ENCODE data around the gene PAK3. TPM values are rescaled to one million over a fixed set of nuclear protein-coding genes. Genes with fewer than 3 reads are reported as not detected.

Gene PAK3
- total and polyA plus RNA-seq, 2 experiments from 2014 or later = 2.4 to 2.9 TPM

DNA sequence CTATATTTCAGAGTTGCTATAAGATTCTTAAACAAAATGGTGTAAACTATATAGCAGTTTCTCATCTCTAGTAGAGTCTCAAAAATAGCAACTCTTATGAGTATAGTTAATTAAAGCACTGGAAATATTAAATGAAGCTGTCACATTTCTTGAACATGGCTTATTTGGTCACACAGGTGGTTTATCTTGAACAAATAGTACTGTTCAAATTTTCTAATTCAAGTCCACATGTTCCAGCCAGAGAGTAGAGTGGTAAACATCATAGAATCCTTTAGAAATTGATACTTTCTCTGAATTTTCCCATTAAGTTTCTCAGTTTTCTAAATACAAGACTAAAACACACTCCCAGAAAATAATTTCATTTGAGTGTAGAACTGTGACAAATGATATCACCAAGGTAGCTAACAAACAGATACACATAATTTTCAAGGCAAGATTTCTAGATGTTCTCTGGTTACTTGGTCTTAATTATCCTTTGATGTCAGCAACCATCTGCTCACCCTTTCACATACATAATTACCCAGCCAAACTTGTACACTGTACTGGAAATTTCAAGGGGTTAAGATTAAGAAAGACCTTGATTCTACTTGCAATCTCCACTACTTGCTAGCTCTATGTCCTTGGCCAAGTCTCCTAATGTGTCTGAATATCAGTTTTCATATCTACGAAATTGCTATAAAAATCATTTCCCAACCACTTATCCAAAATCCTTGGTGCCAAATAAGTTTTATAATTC lies 24.3 kb upstream of the PAK3 start:
- Histone ChIP-seq H3K9me3 (ENCODE audit: low read depth) (no peaks in the 10 kb centered on the region), H3K79me2 (no peaks in the 10 kb centered on the region), H3K4me3 (no peak overlapping the region), H3K27me3 (no peaks in the 10 kb centered on the region), H3K9me2 (replicated peaks; ENCODE audit: insufficient read depth) (no peaks in the 10 kb centered on the region), H4K20me1 (ENCODE audit: insufficient read depth, poor library complexity, severe bottlenecking) (no peaks in the 10 kb centered on the region), H3K36me3 (replicated peaks; ENCODE audit: insufficient read depth, low read depth) (no peaks in the 10 kb centered on the region), H3K4me2 (no peak overlapping the region), H3K27ac (no peak overlapping the region), H2AFZ (no peak overlapping the region), H3K4me1 (ENCODE audit: insufficient read depth) (no peaks in the 10 kb centered on the region)
- 80% methylated on average over 1 of the region's 1 CpG for WGBS (ENCODE audit: low lambda C conversion rate, missing lambda C conversion rate)
- no peak for DNase-seq (ENCODE audit: low spot score)
- no peak for TF ChIP-seq EZH2 (IDR thresholded peaks at IDR 0.05; ENCODE audit: borderline replicate concordance)
- TF ChIP-seq EZH2phosphoT487 (IDR thresholded peaks at IDR 0.05; ENCODE audit: low read depth, severe bottlenecking, unreplicated experiment) = no peak
- TF ChIP-seq, protein P1, sequence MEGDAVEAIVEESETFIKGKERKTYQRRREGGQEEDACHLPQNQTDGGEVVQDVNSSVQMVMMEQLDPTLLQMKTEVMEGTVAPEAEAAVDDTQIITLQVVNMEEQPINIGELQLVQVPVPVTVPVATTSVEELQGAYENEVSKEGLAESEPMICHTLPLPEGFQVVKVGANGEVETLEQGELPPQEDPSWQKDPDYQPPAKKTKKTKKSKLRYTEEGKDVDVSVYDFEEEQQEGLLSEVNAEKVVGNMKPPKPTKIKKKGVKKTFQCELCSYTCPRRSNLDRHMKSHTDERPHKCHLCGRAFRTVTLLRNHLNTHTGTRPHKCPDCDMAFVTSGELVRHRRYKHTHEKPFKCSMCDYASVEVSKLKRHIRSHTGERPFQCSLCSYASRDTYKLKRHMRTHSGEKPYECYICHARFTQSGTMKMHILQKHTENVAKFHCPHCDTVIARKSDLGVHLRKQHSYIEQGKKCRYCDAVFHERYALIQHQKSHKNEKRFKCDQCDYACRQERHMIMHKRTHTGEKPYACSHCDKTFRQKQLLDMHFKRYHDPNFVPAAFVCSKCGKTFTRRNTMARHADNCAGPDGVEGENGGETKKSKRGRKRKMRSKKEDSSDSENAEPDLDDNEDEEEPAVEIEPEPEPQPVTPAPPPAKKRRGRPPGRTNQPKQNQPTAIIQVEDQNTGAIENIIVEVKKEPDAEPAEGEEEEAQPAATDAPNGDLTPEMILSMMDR (IDR thresholded peaks at IDR 0.05; ENCODE audit: poor library complexity) = no peak

DNA sequence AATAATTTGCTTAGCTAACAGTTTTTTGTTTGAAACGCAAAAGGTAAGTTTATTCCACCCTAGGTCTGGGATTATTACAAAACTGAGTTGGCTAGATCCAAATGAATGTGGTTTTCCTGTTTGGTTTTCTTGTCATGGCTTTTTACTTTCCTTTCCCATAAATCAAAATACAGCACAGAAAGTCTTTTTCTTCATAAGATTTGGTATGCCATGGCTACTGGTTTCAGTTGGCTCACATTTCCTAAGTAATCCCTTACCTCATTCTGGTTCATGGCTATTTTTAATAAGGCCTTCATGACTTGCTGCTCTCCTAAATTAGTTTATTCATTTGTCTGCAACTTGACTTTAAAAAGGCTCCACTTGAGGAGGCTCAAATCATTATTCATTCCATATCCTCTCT lies 12.9 kb upstream of the PAK3 start:
- no peak overlapping the region for H3K4me2 ChIP-seq
- H3K9me3 ChIP-seq (ENCODE audit: low read depth) = no peaks in the 10 kb centered on the region
- no peaks in the 10 kb centered on the region for H3K9me2 ChIP-seq (replicated peaks; ENCODE audit: insufficient read depth)
- no peak overlapping the region for H2AFZ ChIP-seq
- no peaks in the 10 kb centered on the region for H3K36me3 ChIP-seq (replicated peaks; ENCODE audit: insufficient read depth, low read depth)
- H3K27me3 ChIP-seq = peaks cover 17% of the 10 kb centered on the region
- H3K4me3 ChIP-seq = no peak overlapping the region
- no peaks in the 10 kb centered on the region for H4K20me1 ChIP-seq (ENCODE audit: insufficient read depth, poor library complexity, severe bottlenecking)
- WGBS (ENCODE audit: low lambda C conversion rate, missing lambda C conversion rate) = 75% methylated on average over 1 of the region's 1 CpG
- no peak for TF ChIP-seq EZH2 (IDR thresholded peaks at IDR 0.05; ENCODE audit: borderline replicate concordance)
- TF ChIP-seq, protein P1 (IDR thresholded peaks at IDR 0.05; ENCODE audit: poor library complexity) = no peak
- TF ChIP-seq EZH2phosphoT487 (IDR thresholded peaks at IDR 0.05; ENCODE audit: low read depth, severe bottlenecking, unreplicated experiment) = no peak
- no peaks in the 10 kb centered on the region for H3K79me2 ChIP-seq
- no peak overlapping the region for H3K27ac ChIP-seq
- DNase-seq (ENCODE audit: low spot score) = no peak
- no peaks in the 10 kb centered on the region for H3K4me1 ChIP-seq (ENCODE audit: insufficient read depth)

DNA sequence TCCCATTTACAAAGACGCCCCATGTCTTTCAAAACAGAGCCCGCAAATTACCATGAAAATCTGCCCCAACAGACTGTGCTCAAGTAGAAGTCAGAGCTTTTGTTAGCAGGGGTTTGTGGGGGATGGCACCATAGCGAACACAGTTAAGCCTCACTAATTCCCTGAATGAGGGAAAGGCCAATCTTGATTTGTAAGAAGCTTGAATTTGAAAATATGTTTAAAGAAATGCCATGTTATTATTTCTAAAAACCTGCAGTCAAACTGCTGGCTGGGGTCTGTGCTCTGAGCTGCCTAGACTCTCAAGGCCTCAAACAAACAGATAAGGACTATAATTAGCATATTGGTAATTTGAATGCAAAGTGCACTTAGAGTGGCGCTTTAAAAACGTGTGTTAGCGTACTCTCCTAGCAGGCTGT lies 9.4 kb upstream of the PAK3 start:
- no peak for DNase-seq (ENCODE audit: low spot score)
- WGBS (ENCODE audit: low lambda C conversion rate, missing lambda C conversion rate) = 35% methylated on average over 6 of the region's 6 CpGs
- H3K9me3 ChIP-seq (ENCODE audit: low read depth) = no peaks in the 10 kb centered on the region
- no peak overlapping the region for H2AFZ ChIP-seq
- H3K79me2 ChIP-seq = no peaks in the 10 kb centered on the region
- TF ChIP-seq EZH2phosphoT487 (IDR thresholded peaks at IDR 0.05; ENCODE audit: low read depth, severe bottlenecking, unreplicated experiment) (no peak), EZH2 (IDR thresholded peaks at IDR 0.05; ENCODE audit: borderline replicate concordance) (no peak)
- TF ChIP-seq, protein P1 (IDR thresholded peaks at IDR 0.05; ENCODE audit: poor library complexity) = no peak
- H3K36me3 ChIP-seq (replicated peaks; ENCODE audit: insufficient read depth, low read depth) = no peaks in the 10 kb centered on the region
- H3K4me3 ChIP-seq = no peak overlapping the region
- H3K4me1 ChIP-seq (ENCODE audit: insufficient read depth) = no peaks in the 10 kb centered on the region
- H3K9me2 ChIP-seq (replicated peaks; ENCODE audit: insufficient read depth) = no peaks in the 10 kb centered on the region
- peaks cover 31% of the 10 kb centered on the region for H3K27me3 ChIP-seq
- H3K27ac ChIP-seq = no peak overlapping the region
- H4K20me1 ChIP-seq (ENCODE audit: insufficient read depth, poor library complexity, severe bottlenecking) = no peaks in the 10 kb centered on the region
- H3K4me2 ChIP-seq = no peak overlapping the region
